Esophagus mucosa (tissue), 1 donor: ENCODE results near the gene SPTBN1. TPM values are rescaled to one million over a fixed set of nuclear protein-coding genes. Genes with fewer than 3 reads are reported as not detected.

Experiments used
- ATAC-seq: fragments of 200-7000 bp; cut with Tn5 transposase; one replicate; pipeline ENCODE4 v1.9.1; 2020
- total RNA-seq: library from RNA; stranded (reverse); gene quantifications from one replicate; pipeline ENCODE4 v1.2.4, GENCODE V29; 2023
- donor health status: DM: yes; HTN: yes; CAD: no.

Gene SPTBN1
- total RNA-seq, 1 donor from 2014 or later: 77.2 TPM

GRCh38 chr2:54557601-54558187 lies 101.6 kb downstream of the SPTBN1 start:
- ATAC-seq: peak; percentile 54

GRCh38 chr2:54558188-54559005 lies 102.3 kb downstream of the SPTBN1 start:
- peak; percentile 87 for ATAC-seq

- peak; percentile 30 for ATAC-seq
Measured at GRCh38 chr2:54559006-54559445, 102.9 kb downstream of the SPTBN1 start.

- peak; percentile 53 for ATAC-seq
Measured at GRCh38 chr2:54559593-54560145, 103.5 kb downstream of the SPTBN1 start.

GRCh38 chr2:54560146-54560881 lies 104.2 kb downstream of the SPTBN1 start:
- peak; percentile 19 for ATAC-seq

- no peak for ATAC-seq
Measured at GRCh38 chr2:54561010-54561409, 104.9 kb downstream of the SPTBN1 start.

GRCh38 chr2:54564439-54564838 lies 108.3 kb downstream of the SPTBN1 start:
- ATAC-seq: no peak

GRCh38 chr2:54565551-54565950 lies 109.4 kb downstream of the SPTBN1 start:
- no peak for ATAC-seq

- ATAC-seq: no peak
Measured at GRCh38 chr2:54566896-54567295, 110.8 kb downstream of the SPTBN1 start.

GRCh38 chr2:54568876-54569321 lies 112.8 kb downstream of the SPTBN1 start:
- no peak for ATAC-seq

- peak; percentile 72 for ATAC-seq
Measured at GRCh38 chr2:54569745-54570301, 113.7 kb downstream of the SPTBN1 start.

GRCh38 chr2:54570321-54570855 lies 114.3 kb downstream of the SPTBN1 start:
- no peak for ATAC-seq

GRCh38 chr2:54570925-54571694 lies 115.0 kb downstream of the SPTBN1 start:
- ATAC-seq: peak; percentile 11

GRCh38 chr2:54572262-54572635 lies 116.1 kb downstream of the SPTBN1 start:
- peak; percentile 46 for ATAC-seq

GRCh38 chr2:54572636-54573536 lies 116.8 kb downstream of the SPTBN1 start:
- ATAC-seq: no peak

GRCh38 chr2:54573537-54573919 lies 117.4 kb downstream of the SPTBN1 start:
- no peak for ATAC-seq

GRCh38 chr2:54574107-54574859 lies 118.2 kb downstream of the SPTBN1 start:
- peak; percentile 42 for ATAC-seq

- ATAC-seq: no peak
Measured at GRCh38 chr2:54574860-54575247, 118.7 kb downstream of the SPTBN1 start.

GRCh38 chr2:54575379-54575888 lies 119.3 kb downstream of the SPTBN1 start:
- ATAC-seq: peak; percentile 81

- no peak for ATAC-seq
Measured at GRCh38 chr2:54577035-54577434, 120.9 kb downstream of the SPTBN1 start.
